Thyroid gland (tissue), 4 donors: Measurements from ENCODE around the gene MCAT. TPM values are rescaled to one million over a fixed set of nuclear protein-coding genes. Genes with fewer than 3 reads are reported as not detected.

Source experiments
- DNase-seq, 2 donors: peaks; one replicate each; pipeline ENCODE4 v3.0.0-alpha.2; 2019
- H3K27ac ChIP-seq, 3 donors: fragments of 200-600 bp; sonication (generic); 1 replicate in 2 of 3; 2 replicates in 1 of 3; pipeline ENCODE4 v1.5.1; 2016 to 2019; ENCODE audit warnings: mild to moderate bottlenecking in 1 of 3, moderate library complexity in 1 of 3
- H3K27me3 ChIP-seq: fragments of 200-600 bp; sonication (generic); one replicate; pipeline ENCODE4 v1.5.1; 2019
- H3K36me3 ChIP-seq, 2 donors: fragments of 200-600 bp; sonication (generic); one replicate each; pipeline ENCODE4 v1.5.1; 2016 to 2019
- H3K4me1 ChIP-seq, 2 donors: fragments of 200-600 bp; sonication (generic); one replicate each; pipeline ENCODE4 v1.5.1; 2017 to 2019
- H3K4me3 ChIP-seq, 3 donors: fragments of 200-600 bp; sonication (generic); replicated peaks in 1 of 3; 1 replicate in 2 of 3; 2 replicates in 1 of 3; pipeline ENCODE4 v1.5.1; 2016; ENCODE audit warnings: mild to moderate bottlenecking in 1 of 3
- H3K9me3 ChIP-seq: fragments of 200-600 bp; sonication (generic); one replicate; pipeline ENCODE4 v1.5.1; 2017
- CTCF ChIP-seq, 6 experiments: fragments of 200-600 bp in 3 of 6; fragments of 450-650 bp in 3 of 6; sonication (generic) in 3 of 6; IDR thresholded peaks; one replicate each; pipeline ENCODE4 v1.5.1; 2016 to 2019; ENCODE audit warnings: antibody characterized with exemption in 6 of 6, mild to moderate bottlenecking in 2 of 6, inconsistent platforms in 1 of 6, moderate library complexity in 1 of 6
- POLR2A ChIP-seq, 2 donors: fragments of 450-650 bp; IDR thresholded peaks; one replicate each; pipeline ENCODE4 v1.6.1; 2017; ENCODE audit warnings: antibody characterized with exemption in 2 of 2, mild to moderate bottlenecking in 2 of 2, moderate library complexity in 1 of 2
- WGBS, 2 donors: methylation state at CpG; one replicate each; pipeline ENCODE4 v1.1.5; 2017; 5-methylcytosine and 5-hydroxymethylcytosine counted together
- intact Hi-C: fragments of 100-400 bp; cut with DNase I; formaldehyde crosslinking; loops from one replicate; pipeline ENCODE4 v1.15.1; 2023
- total RNA-seq, 4 donors: library from RNA; depleted of rRNA; stranded (reverse); fragments of >200 nt; gene quantifications; one replicate each; pipeline ENCODE4 v1.2.3, GENCODE V29; 2016

The MCAT gene
- total RNA-seq, 4 donors from 2014 or later: 28.4 to 48.5 (median 38.3) TPM

DNA sequence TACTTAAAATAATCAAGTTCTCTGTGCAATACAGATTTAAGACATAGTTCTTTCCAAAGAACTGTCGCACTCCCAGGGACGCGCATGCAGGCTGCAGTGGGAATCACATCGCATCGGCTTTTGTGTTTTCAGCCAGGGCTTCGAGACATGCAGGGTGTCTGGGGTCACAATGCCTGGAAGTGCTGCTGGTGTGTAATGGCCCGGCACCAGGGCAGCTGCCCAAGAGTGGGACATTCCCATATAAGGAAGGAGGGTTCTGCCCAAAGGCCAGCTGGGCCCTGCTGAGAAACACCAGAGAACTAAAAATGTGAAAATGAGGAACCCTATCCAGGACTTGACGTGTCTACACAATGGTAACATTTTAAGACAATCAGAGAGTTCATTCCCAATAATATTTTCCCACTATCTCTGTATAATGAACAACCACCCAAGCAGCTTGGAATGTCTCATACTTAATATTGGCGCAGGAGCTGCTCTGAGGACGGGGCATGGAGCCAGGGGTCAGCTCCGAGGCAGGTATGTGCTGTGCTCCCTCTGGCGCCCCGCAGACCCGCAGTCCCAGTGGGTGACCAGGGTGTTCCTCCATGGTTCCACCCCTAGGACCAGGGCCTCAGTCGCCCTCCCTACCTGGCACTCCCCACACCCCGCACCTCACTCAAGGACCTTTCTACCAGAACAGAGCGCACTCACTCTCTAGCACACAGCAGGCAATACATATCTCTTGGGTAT lies 11.3 kb downstream of the MCAT start:
- H3K36me3 ChIP-seq: peaks cover 15 to 24% of the 10 kb centered on the region in 2 donors
- H3K27me3 ChIP-seq: no peaks in the 10 kb centered on the region
- H3K4me1 ChIP-seq: no peaks in the 10 kb centered on the region
- 79 to 91% methylated on average over 11 to 17 of the region's 17 CpGs for WGBS, 2 donors
- DNase-seq: no peak
- no peak overlapping the region for H3K4me3 ChIP-seq
- no peak overlapping the region for H3K27ac ChIP-seq
- no peak for TF ChIP-seq CTCF (IDR thresholded peaks at IDR 0.05)
- TF ChIP-seq POLR2A (IDR thresholded peaks at IDR 0.05): no peak
- H3K9me3 ChIP-seq: no peaks in the 10 kb centered on the region
- intact Hi-C loops: no loop called here

GRCh38 chr22:43129426-43130425 lies 13.5 kb downstream of the MCAT start:
- Histone ChIP-seq H3K9me3 (no peaks in the 10 kb centered on the region), H3K4me1 (no peaks in the 10 kb centered on the region), H3K4me3 (no peak overlapping the region), H3K36me3 (peaks cover 8 to 19% of the 10 kb centered on the region in 2 donors), H3K27me3 (no peaks in the 10 kb centered on the region), H3K27ac (no peak overlapping the region)
- TF ChIP-seq CTCF (IDR thresholded peaks at IDR 0.05) (no peak), POLR2A (IDR thresholded peaks at IDR 0.05) (no peak)
- intact Hi-C loops: no loop called here
- 69% methylated on average over 13 to 16 of the region's 16 CpGs for WGBS, 2 donors
- DNase-seq: no peak

DNA sequence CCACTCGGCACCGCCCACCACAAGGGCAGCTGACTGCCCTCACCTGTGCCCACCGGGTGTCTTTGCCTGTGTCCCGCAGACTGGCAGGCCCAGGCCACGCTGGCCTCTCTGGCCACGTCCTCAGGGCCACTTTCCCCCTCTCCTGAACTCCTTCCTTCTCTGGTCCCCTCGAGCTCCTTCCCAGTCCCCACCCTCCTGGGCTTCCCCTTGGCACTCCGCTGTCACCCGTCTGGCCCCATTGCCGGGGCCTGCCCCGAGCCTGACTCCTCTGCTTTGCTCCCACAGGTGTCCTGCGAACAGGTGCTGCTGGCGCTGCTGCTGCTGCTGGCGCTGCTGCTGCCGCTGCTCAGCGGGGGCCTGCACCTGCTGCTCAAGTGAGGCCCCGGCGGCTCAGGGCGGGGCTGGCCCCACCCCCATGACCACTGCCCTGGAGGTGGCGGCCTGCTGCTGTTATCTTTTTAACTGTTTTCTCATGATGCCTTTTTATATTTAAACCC lies 14.2 kb downstream of the MCAT start:
- DNase-seq: no peak

GRCh38 chr22:43128116-43128515 lies 15.1 kb downstream of the MCAT start:
- WGBS, 2 donors: 74 to 88% methylated on average over 3 to 13 of the region's 13 CpGs
- intact Hi-C loops: no loop called here
- no peak overlapping the region for H3K4me3 ChIP-seq
- DNase-seq: no peak
- H3K9me3 ChIP-seq: no peaks in the 10 kb centered on the region
- no peak for TF ChIP-seq POLR2A (IDR thresholded peaks at IDR 0.05)
- TF ChIP-seq CTCF (IDR thresholded peaks at IDR 0.05): no peak
- H3K4me1 ChIP-seq: no peaks in the 10 kb centered on the region
- H3K27ac ChIP-seq: no peak overlapping the region
- H3K27me3 ChIP-seq: no peaks in the 10 kb centered on the region
- H3K36me3 ChIP-seq: peaks cover 7 to 11% of the 10 kb centered on the region in 2 donors

More for the DNA sequence above, 14.2 kb downstream of the MCAT start:
- no peaks in the 10 kb centered on the region for H3K4me1 ChIP-seq
- no peaks in the 10 kb centered on the region for H3K9me3 ChIP-seq
- H3K27ac ChIP-seq: no peak overlapping the region
- H3K36me3 ChIP-seq: peaks cover 8 to 13% of the 10 kb centered on the region in 2 donors
- 54 to 72% methylated on average over 19 to 20 of the region's 20 CpGs for WGBS, 2 donors
- no peaks in the 10 kb centered on the region for H3K27me3 ChIP-seq
- H3K4me3 ChIP-seq: no peak overlapping the region
- intact Hi-C loops: no loop called here
- TF ChIP-seq POLR2A (IDR thresholded peaks at IDR 0.05): no peak
- TF ChIP-seq CTCF (IDR thresholded peaks at IDR 0.05): no peak
